GM18511 (cell line): ENCODE data around the gene FNBP1.
"Not testable (repeated sequence)": the region's sequence is repeated elsewhere in the genome, so short reads cannot be mapped to it uniquely, and the experiment has no call there.

Source experiments
- ATAC-seq: cut with Tn5 transposase; IDR thresholded peaks from one replicate; pipeline ENCODE4 v1.9.1; 2021; ENCODE audit warnings: mild to moderate bottlenecking, moderate library complexity; ENCODE audit not compliant: unreplicated experiment

Gene FNBP1

GRCh38 chr9:130022566-130023143 lies 20.3 kb downstream of the FNBP1 start:
- no peak for ATAC-seq

DNA sequence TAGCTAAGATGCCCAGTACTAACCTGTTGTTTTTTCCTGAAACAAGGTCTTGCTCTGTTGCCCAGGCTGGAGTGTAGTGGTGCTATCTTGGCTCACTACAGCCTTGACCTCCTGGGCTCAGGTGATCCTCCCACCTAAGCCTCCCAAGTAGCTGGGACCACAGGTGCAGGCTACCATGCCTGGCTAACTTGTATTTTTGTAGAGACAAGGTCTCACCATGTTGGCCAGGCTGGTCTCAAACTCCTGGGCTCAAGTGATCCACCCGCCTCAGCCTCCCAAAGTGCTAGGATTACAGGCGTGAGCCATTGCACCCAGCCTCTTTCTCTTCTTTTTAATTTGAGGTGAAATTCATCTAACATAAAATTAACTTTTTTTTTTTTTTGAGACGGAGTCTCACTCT lies 21.1 kb downstream of the FNBP1 start:
- not testable (repeated sequence) for ATAC-seq

DNA sequence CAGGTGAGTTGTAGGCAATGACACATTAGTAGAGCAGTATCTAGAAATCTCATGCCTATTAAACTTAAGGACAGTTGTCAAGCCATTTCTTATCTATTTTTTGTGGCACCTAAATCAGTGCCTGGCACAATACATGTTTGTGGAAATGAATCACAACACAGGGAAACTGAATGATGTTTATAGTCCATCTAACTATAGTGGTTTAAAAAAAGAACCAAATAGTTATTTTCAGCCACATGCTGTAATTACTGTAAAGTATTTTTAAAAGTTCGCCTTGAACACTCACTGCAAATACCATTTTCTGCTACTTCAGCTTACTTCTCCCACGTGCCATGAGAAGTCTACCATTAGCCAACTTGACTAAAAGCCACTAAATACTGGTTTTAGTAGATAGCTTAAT lies 21.9 kb downstream of the FNBP1 start:
- no peak for ATAC-seq

- no peak for ATAC-seq
Measured at GRCh38 chr9:130020618-130021017, 22.4 kb downstream of the FNBP1 start.

DNA sequence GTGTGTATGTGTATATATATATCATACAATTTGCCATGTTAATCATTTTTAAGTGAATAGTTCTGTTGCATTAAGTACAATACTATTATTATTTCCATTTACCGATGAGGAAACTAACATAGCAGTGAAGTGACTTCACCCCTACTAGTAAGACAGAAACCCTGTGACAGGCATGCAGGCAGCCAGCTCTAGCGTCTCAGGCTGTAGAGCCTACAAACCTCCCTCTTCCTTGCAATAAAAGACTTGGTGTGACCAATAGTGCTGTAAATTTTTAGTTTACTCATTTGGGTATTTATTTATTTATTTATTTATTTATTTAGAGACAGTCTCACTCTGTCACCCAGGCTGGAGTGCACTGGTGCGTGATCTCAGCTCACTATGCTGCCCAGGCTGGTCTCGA lies 24.7 kb downstream of the FNBP1 start:
- ATAC-seq: no peak

DNA sequence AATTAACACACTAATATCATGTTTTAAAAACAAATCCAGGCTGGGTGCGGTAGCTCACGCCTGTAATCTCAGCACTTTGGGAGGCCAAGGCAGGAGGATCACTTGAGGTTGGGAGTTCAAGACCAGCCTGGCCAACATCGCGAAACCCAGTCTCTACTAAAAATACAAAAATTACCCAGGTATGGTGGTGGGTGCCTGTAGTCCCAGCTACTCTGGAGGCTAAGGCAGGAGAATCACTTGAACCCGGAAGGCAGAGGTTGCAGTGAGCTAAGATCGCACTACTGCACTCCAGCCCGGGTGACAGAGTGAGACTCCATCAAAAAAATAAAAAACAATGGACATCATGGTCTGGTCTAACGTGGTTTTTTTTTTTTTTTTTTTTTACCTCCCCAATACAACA lies 25.5 kb downstream of the FNBP1 start:
- not testable (repeated sequence) for ATAC-seq

GRCh38 chr9:130017076-130017475 lies 25.9 kb downstream of the FNBP1 start:
- no peak for ATAC-seq

DNA sequence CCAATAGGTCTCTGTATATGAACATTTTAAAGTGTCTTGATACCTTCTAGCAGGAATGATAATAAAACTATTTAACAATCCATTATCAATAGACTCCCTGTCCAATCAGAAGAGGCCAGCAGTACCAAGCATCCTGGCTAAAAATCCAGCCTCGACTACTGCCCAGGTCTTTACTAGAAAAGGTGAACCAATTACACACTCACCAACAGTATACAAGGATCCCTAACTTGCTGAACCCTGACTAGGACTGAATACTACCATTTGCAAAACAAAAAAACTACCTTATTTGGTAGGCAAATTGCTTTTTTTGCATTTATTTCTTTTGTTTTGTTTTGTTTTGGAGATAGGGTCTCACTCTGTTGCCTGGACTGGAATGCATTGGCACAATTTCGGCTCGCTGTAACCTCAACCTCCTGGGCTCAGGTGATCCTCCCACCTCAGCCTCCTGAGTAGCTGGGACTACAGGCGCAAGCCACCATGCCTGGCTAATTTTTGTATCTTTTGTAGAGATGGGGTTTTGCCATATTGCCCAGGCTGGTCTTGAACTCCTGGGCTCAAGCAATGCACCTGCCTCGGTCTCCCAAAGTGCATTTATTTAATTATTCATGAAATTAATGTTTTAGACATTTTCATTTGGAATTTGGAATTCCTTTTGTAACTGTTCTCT lies 27.5 kb downstream of the FNBP1 start:
- ATAC-seq: no peak

- ATAC-seq: no peak
Measured at GRCh38 chr9:130013326-130013725, 29.7 kb downstream of the FNBP1 start.

DNA sequence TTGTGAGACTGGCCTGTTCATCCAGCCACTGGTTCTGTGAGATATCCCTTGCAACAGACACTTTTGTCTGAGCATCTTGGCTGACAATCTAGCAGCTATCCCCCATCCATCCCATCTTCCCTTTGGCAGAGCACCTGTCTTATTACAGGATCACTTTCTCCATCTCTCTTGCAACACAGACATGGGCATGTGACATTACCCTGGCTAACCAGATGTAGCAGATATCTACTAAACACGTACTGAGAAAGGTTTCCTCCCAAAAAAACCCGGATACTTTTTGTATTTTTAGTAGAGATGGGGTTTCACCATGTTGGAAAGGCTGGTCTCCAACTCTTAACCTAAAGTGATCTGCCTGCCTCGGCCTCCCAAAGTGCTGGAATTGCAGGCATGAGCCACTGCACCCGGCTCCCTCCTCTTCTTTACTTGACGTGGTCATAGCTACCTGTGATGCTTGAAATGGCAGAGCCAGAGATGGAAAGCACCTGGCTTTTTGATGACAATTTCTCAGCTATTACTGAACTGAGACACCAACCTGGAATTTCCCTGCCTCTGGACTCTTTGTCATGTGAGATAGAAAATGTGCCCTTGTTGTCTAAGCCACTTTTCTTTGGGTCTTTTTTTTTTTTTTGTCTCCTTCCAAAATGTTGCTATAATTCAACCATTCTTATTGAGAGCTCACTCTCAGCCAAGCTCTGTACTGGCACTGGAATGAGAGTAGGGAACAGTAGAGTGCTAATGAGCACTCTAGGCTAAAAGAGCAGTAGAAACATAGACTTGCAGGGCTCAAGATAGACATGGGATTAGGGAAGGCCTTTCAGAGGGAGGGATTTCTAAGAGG lies 32.6 kb downstream of the FNBP1 start:
- ATAC-seq: peak; percentile 44

DNA sequence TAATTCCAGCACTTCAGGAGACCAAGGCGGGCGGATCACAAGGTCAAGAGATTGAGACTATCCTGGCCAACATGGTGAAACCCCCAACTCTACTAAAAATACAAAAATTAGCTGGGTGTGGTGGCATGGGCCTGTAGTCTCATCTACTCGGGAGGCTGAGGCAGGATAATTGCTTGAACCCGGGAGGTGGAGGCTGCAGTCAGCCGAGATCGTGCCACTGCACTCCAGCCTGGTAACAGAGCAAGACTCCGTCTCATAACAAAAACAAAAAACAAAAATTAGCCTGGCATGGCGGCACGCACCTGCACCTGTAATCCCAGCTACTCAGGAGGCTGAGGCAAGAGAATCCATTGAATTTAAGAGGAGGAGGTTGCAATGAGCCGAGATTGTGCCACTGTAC lies 33.4 kb downstream of the FNBP1 start:
- ATAC-seq: not testable (repeated sequence)

- ATAC-seq: no peak
Measured at GRCh38 chr9:130008538-130008937, 34.5 kb downstream of the FNBP1 start.

- ATAC-seq: not testable (repeated sequence)
Measured at GRCh38 chr9:130006952-130007351, 36.0 kb downstream of the FNBP1 start.

- no peak for ATAC-seq
Measured at GRCh38 chr9:130003943-130004552, 38.9 kb downstream of the FNBP1 start.

- ATAC-seq: no peak
Measured at GRCh38 chr9:130002320-130002719, 40.7 kb downstream of the FNBP1 start.

DNA sequence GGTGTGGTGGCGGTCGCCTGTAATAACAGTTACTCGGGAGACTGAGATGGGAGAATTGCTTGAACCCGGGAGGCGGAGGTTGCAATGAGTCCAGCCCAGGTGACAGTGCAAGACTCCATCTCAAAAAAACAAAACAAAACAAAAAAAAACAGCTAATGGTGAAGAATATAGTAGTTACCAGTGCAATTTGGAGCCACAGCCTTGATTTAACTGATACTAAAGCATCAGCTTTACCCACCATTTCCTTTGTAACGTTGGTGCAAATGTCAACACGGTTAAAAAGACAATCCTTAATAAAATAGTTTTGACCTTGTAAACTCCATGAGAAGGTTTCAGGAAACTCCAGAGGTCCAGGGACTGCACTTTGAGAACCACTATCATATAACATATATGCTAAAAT lies 41.8 kb downstream of the FNBP1 start:
- ATAC-seq: no peak

- no peak for ATAC-seq
Measured at GRCh38 chr9:129999141-129999510, 43.9 kb downstream of the FNBP1 start.

DNA sequence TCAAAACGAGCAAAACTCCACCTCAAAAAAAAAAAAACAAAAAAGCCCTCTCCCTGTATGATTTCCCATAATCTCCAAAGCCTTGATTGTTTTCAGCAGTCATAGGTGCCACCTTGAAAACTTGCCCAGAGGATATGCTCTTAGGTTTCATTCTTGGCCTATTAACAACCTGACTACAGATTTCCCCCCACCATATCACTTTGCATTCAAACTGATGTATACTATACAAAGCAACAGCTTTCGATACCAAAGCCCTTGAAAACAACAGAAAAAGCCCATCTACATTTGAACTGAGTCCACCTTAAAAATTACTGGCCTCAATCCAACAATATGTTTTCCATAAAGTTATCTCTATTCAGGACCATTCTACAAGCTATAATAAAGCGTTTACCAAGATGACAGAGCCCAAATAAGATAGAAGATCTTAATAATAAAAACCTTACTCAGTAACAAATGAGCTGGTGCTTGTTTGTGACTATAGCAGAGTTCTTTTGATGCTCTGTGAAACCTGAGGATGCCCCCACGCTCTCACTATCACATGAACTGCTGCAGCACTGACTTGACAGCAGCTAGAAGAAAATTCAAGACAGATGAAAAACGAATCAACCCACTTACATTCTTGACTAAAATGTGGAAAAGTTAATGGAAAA lies 44.4 kb downstream of the FNBP1 start:
- ATAC-seq: no peak

DNA sequence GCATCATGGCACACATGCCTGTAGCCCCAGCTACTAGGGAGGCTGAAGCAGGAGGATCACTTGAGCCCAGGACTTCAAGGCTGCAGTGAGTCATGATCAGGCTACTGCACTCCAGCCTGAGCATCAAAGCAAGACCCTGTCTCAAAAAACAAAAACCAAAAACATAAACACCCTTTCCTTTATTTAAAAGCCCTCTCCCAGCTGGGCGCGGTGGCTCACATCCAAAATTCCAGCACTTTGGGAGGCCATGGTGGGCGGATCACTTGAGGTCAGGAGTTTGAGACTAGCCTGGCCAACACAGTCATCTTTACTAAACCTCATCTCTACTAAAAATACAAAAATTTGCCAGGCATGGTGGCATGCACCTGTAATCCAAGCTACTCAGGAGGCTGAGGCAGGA lies 45.3 kb downstream of the FNBP1 start:
- not testable (repeated sequence) for ATAC-seq

GRCh38 chr9:129996161-129996830 lies 46.7 kb downstream of the FNBP1 start:
- ATAC-seq: no peak
